Peyer's patch (tissue), 4 donors: ENCODE measurements around the gene AK4. TPM values are rescaled to one million over a fixed set of nuclear protein-coding genes. Genes with fewer than 3 reads are reported as not detected.

Experiments used
- DNase-seq, 3 donors: peaks; one replicate each; pipeline ENCODE4 v3.0.0-alpha.2; 2017 to 2019
- H3K27ac ChIP-seq, 4 donors: fragments of 200-600 bp; sonication (generic); one replicate each; pipeline ENCODE4 v1.5.1; 2016 to 2019
- H3K27me3 ChIP-seq, 2 donors: fragments of 200-600 bp; sonication (generic); one replicate each; pipeline ENCODE4 v1.5.1; 2019
- H3K36me3 ChIP-seq, 3 donors: fragments of 200-600 bp; sonication (generic); one replicate each; pipeline ENCODE4 v1.5.1; 2016 to 2019
- H3K4me1 ChIP-seq, 4 donors: fragments of 200-600 bp; sonication (generic); one replicate each; pipeline ENCODE4 v1.5.1; 2016 to 2019
- H3K4me3 ChIP-seq, 4 donors: fragments of 200-600 bp; sonication (generic); 1 replicate in 3 of 4; 2 replicates in 1 of 4; pipeline ENCODE4 v1.5.1; 2016 to 2019; ENCODE audit warnings: mild to moderate bottlenecking in 1 of 4
- H3K9me3 ChIP-seq, 4 donors: fragments of 200-600 bp; sonication (generic); one replicate each; pipeline ENCODE4 v1.5.1; 2016 to 2019; ENCODE audit warnings: mild to moderate bottlenecking in 1 of 4
- CTCF ChIP-seq, 6 experiments: fragments of 450-650 bp in 4 of 6; fragments of 200-600 bp in 2 of 6; sonication (generic) in 1 of 6; IDR thresholded peaks; one replicate each; pipeline ENCODE4 v1.5.1; 2017 to 2019; ENCODE audit warnings: antibody characterized with exemption in 6 of 6, mild to moderate bottlenecking in 3 of 6, moderate library complexity in 1 of 6
- POLR2A ChIP-seq, 2 donors: fragments of 450-650 bp; IDR thresholded peaks; one replicate each; pipeline ENCODE4 v1.5.1; 2017; ENCODE audit warnings: antibody characterized with exemption in 2 of 2, mild to moderate bottlenecking in 2 of 2, moderate library complexity in 2 of 2
- total RNA-seq, 4 donors: library from RNA; depleted of rRNA; stranded (reverse); fragments of >200 nt; gene quantifications; one replicate each; pipeline ENCODE4 v1.1.0, GENCODE V29; 2016

AK4 gene
- total RNA-seq, 4 donors from 2014 or later: 4.8 to 12.2 (median 6.8) TPM

GRCh38 chr1:65148548-65149350, 746 bp downstream of the AK4 start:
- no peaks in the 10 kb centered on the region for H3K27me3 ChIP-seq
- H3K4me3 ChIP-seq: peak overlapping the region; percentile 29 to 64 (median 59)
- DNase-seq: peak in 1 of 3 donors; percentile 53
- no peaks in the 10 kb centered on the region for H3K9me3 ChIP-seq
- H3K27ac ChIP-seq: peak overlapping the region; percentile 12 to 82 (median 44)
- H3K4me1 ChIP-seq: peaks cover 0 to 7% (median 5%) of the 10 kb centered on the region in 4 donors
- TF ChIP-seq POLR2A (IDR thresholded peaks at IDR 0.05) (no peak), CTCF (IDR thresholded peaks at IDR 0.05) (no peak)
- H3K36me3 ChIP-seq: no peaks in the 10 kb centered on the region

- peak overlapping the region; percentile 29 to 64 (median 59) for H3K4me3 ChIP-seq
- H3K4me1 ChIP-seq: peaks cover 0 to 7% (median 5%) of the 10 kb centered on the region in 4 donors
- no peaks in the 10 kb centered on the region for H3K36me3 ChIP-seq
- H3K27ac ChIP-seq: peak overlapping the region in 3 of 4 donors; percentile 34 to 82 (median 55)
- H3K9me3 ChIP-seq: no peaks in the 10 kb centered on the region
- no peak for DNase-seq
- no peaks in the 10 kb centered on the region for H3K27me3 ChIP-seq
- TF ChIP-seq POLR2A (IDR thresholded peaks at IDR 0.05): no peak
These were observed 1.5 kb downstream of the AK4 start for GRCh38 chr1:65149351-65150107.

GRCh38 chr1:65150108-65150463, 2.1 kb downstream of the AK4 start:
- no peak overlapping the region for H3K4me3 ChIP-seq
- peaks cover 0 to 7% (median 5%) of the 10 kb centered on the region in 4 donors for H3K4me1 ChIP-seq

GRCh38 chr1:65150583-65151263, 2.7 kb downstream of the AK4 start:
- Histone ChIP-seq H3K4me1 (peaks cover 0 to 7% (median 5%) of the 10 kb centered on the region in 4 donors), H3K9me3 (no peaks in the 10 kb centered on the region), H3K27me3 (no peaks in the 10 kb centered on the region), H3K36me3 (no peaks in the 10 kb centered on the region), H3K4me3 (no peak overlapping the region), H3K27ac (no peak overlapping the region)
- no peak for DNase-seq
- TF ChIP-seq POLR2A (IDR thresholded peaks at IDR 0.05) (no peak), CTCF (IDR thresholded peaks at IDR 0.05) (no peak)

More at GRCh38 chr1:65150108-65150463, 2.1 kb downstream of the AK4 start:
- TF ChIP-seq POLR2A (IDR thresholded peaks at IDR 0.05) (no peak), CTCF (IDR thresholded peaks at IDR 0.05) (no peak)
- no peaks in the 10 kb centered on the region for H3K36me3 ChIP-seq
- no peaks in the 10 kb centered on the region for H3K27me3 ChIP-seq
- H3K27ac ChIP-seq: no peak overlapping the region
- no peaks in the 10 kb centered on the region for H3K9me3 ChIP-seq
- DNase-seq: no peak

- Histone ChIP-seq H3K4me1 (peaks cover 0 to 7% (median 5%) of the 10 kb centered on the region in 4 donors), H3K36me3 (no peaks in the 10 kb centered on the region), H3K27ac (no peak overlapping the region), H3K27me3 (no peaks in the 10 kb centered on the region), H3K4me3 (no peak overlapping the region), H3K9me3 (no peaks in the 10 kb centered on the region)
- TF ChIP-seq POLR2A (IDR thresholded peaks at IDR 0.05) (no peak), CTCF (IDR thresholded peaks at IDR 0.05) (no peak)
- no peak for DNase-seq
These were observed 3.6 kb downstream of the AK4 start for GRCh38 chr1:65151641-65152040.
